ENCODE results near the gene ICE1.

ICE1 gene, protein sequence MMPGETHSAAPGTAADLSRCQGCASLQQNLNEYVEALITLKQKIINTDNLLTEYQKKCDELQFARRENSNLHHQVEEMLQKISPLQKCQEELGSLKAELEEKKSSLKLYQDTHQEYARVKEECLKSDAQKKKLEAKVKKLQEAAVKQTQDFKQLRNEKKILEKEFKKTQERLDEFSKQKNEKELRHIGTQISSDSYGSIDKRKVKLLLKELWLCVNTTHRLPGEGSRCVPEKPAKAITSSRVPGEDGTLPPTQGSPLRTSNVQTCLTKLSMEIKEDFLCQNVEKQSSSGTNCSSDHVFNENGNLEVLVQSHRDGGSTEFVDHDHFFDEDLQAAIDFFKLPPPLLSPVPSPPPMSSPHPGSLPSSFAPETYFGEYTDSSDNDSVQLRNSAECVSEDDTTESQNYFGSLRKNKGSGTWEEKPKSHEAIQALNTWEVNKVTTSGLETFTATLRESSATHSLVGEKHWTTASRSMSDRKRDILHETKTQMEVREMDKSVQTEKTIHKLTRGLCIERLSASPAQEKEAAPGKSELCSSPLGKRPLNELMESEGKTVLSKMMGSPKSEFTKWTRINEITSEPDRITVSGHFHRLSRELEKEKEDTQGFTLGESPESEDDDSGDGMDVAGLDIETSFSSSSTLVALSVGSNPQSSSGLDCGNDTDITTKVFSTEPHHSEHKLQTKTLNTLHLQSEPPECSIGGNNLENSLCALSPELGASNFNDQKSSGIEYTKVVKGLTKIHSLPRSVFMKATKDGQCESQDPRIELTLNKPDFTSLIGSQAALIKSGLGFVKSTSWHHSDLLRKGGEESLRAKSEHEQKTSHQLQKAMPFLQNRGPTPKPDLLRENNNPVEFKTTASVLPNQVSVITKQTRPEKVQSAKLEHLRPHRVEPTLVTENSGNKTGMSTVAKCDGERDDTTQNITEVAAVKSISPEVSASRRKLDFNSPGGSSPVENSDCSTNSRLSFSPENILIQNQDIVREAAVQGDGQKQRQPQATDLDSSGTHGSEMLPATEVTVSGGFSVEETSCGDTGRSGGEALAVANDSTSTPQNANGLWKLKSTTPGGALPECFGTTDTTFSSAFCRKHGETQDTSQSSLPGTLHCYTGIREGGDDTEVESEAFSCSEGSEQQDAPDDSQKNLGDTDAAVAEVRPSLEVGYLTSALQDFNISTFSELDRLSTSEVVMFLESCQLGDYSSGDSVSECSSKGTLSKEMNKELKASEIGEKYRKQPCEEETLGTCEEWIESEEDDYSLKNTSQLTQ (N-terminal part only)

GRCh38 chr5:5421961-5422818 lies at the start of gene ICE1:
Gene ICE1, plus strand, starts transcription at chr5:5422677. Its CDS starts 239 bp downstream, at chr5:5422916.
- TF ChIP-seq CTCF (IDR thresholded peaks at IDR 0.05; ENCODE audit: low read depth, low read length, missing control alignments), result no peak
- peak within 1 kb of the TSS; percentile 92 for H3K4me3 ChIP-seq (ENCODE audit: low read depth, low read length)
- DNase-seq (ENCODE audit: low read depth), result peak; percentile 93

- no peak overlapping the region for H3K4me3 ChIP-seq (ENCODE audit: low read depth, low read length)
- no peak for DNase-seq (ENCODE audit: low read depth)
- no peak for TF ChIP-seq CTCF (IDR thresholded peaks at IDR 0.05; ENCODE audit: low read depth, low read length, missing control alignments)
Measured at GRCh38 chr5:5372930-5373329, 49.5 kb upstream of the ICE1 start.

- DNase-seq (ENCODE audit: low read depth), result no peak
- TF ChIP-seq CTCF (IDR thresholded peaks at IDR 0.05; ENCODE audit: low read depth, low read length, missing control alignments), result no peak
- H3K4me3 ChIP-seq (ENCODE audit: low read depth, low read length), result no peak overlapping the region
Measured at GRCh38 chr5:5373351-5373989, 49.0 kb upstream of the ICE1 start.

DNA sequence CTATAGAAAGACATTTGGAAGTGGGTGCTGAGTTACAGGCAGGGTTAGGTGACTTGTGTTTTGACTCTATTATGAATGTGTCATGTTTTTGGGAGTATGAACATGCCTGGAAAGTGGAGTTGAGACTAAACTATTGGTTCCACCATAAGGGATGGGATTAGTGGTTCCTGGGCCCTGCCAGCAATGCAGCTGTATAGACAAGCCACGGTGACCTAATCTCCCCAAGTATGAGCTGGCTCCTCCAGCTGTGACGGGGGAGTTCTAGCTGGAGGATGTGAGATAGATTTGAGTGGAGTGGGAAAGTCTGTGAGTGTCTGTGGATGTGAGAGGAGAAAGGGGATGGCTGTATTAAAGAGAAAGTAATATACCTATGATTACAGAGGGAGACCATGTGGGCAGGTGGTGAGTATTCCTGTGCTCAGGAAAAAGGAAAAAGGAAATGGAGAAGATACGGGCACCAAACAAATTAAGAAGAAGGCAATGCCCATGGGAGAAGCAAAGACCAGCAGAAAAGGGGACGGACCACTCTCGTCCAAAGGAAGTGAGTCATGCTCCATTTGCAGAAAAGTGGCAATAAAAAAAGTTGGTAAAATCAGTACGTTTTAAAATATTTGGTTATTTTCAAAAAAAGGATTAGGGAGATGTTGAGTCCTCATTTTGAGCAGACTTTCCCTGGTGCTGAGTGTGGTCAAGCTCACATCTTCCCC lies 48.3 kb upstream of the ICE1 start:
- TF ChIP-seq CTCF (IDR thresholded peaks at IDR 0.05; ENCODE audit: low read depth, low read length, missing control alignments), result no peak
- no peak for DNase-seq (ENCODE audit: low read depth)
- H3K4me3 ChIP-seq (ENCODE audit: low read depth, low read length), result no peak overlapping the region

GRCh38 chr5:5377780-5378179 lies 44.7 kb upstream of the ICE1 start:
- no peak overlapping the region for H3K4me3 ChIP-seq (ENCODE audit: low read depth, low read length)
- no peak for TF ChIP-seq CTCF (IDR thresholded peaks at IDR 0.05; ENCODE audit: low read depth, low read length, missing control alignments)
- no peak for DNase-seq (ENCODE audit: low read depth)
